RWPE1 (cell line): ENCODE results near the gene ERN2.

ENCODE experiments used
- CTCF ChIA-PET: fragments of 350-600 bp; sonication (Branson Sonifier 250); formaldehyde crosslinking; extraction: SDS; loops from one replicate; lab custom pipeline; 2021; lab: Yijun Ruan, JAX
- POLR2A ChIA-PET: fragments of 400-600 bp; formaldehyde crosslinking; extraction: SDS; loops from one replicate; lab custom pipeline; 2020; ENCODE audit warnings: antibody characterized with exemption; ENCODE audit not compliant: low non-redundant PET; lab: Yijun Ruan, JAX
- DNase-seq: peaks from one replicate; pipeline ENCODE4 v3.0.0; 2012; ENCODE audit warnings: low spot score
- H3K27ac ChIP-seq: fragments of 450-650 bp; 2 replicates; pipeline ENCODE4 v1.5.1; 2017
- CTCF ChIP-seq: fragments of 450-650 bp; conservative IDR thresholded peaks from 2 replicates; pipeline ENCODE4 v1.5.1; 2017; ENCODE audit warnings: low read depth, mild to moderate bottlenecking

ERN2 gene

GRCh38 chr16:23650674-23651416, 62.2 kb downstream of the ERN2 start:
- POLR2A ChIA-PET, result no interaction called here
- no peak for TF ChIP-seq CTCF
- CTCF ChIA-PET, result interaction anchor here (0.6 kb wide), 1 partner anchor 1372 kb away, joined by 5 read pairs; no protein-coding TSS in a partner anchor
- no peak for DNase-seq
- H3K27ac ChIP-seq, result no peak overlapping the region

- no peak for TF ChIP-seq CTCF
- H3K27ac ChIP-seq, result peak overlapping the region; percentile 81
- no peak for DNase-seq
- POLR2A ChIA-PET, result interaction anchor here (0.6 to 0.7 kb wide), 2 partner anchors 12 to 25 kb away, joined by 3 read pairs; no protein-coding TSS in a partner anchor
- CTCF ChIA-PET, result no interaction called here
Observed at GRCh38 chr16:23642246-23642774, 70.7 kb downstream of the ERN2 start.

GRCh38 chr16:23640931-23641765, 71.9 kb downstream of the ERN2 start, which contains the start of the genes DCTN5 and PALB2:
DCTN5 (plus strand) TSS chr16:23641466; CDS start chr16:23641543, 77 bp downstream.
PALB2 (minus strand) TSS chr16:23641310; CDS start chr16:23641157, 153 bp downstream.
- peak; percentile 95 for DNase-seq
- CTCF ChIA-PET, result no interaction called here
- peak within 1 kb of the TSS; percentile 81 for H3K27ac ChIP-seq
- no peak for TF ChIP-seq CTCF
- POLR2A ChIA-PET, result no interaction called here

GRCh38 chr16:23640615-23640930, 72.4 kb downstream of the ERN2 start:
- ChIA-PET CTCF (interaction anchor here (0.6 kb wide), 1 partner anchor 527 kb away, joined by 3 read pairs; no protein-coding TSS in a partner anchor), POLR2A (no interaction called here)
- DNase-seq, result peak; percentile 44
- peak overlapping the region; percentile 81 for H3K27ac ChIP-seq
- no peak for TF ChIP-seq CTCF
